HG03097 (cell line): ENCODE data around the gene APCDD1.
A peak's percentile ranks its signal among the peaks of the same experiment; 100 is the strongest.
"Not testable (repeated sequence)": the region's sequence is repeated elsewhere in the genome, so short reads cannot be mapped to it uniquely, and the experiment has no call there.

Experiments used
- ATAC-seq: cut with Tn5 transposase; IDR thresholded peaks from one replicate; pipeline ENCODE4 v1.9.1; 2021; ENCODE audit not compliant: unreplicated experiment, low FRiP score

APCDD1 gene

DNA sequence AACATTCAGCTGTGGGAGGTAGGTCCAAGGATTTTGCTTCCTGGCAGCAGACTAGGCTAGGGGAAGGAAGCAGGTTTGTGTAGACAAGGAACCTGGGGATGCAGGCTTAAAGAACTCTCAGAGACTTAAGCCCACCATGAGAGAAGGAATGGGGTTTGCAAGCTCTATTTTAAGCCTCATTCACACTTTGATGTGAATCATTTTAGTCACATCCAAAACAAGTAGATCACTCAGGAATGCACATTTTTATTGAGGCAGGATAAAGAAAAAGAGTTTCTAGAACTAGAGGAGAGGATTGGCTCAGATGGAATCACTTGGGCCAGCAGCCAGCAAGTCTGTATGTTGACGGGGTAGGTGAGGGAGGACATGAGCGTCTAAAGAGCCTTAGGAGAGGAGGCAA, 68.1 kb downstream of the APCDD1 start:
- no peak for ATAC-seq

DNA sequence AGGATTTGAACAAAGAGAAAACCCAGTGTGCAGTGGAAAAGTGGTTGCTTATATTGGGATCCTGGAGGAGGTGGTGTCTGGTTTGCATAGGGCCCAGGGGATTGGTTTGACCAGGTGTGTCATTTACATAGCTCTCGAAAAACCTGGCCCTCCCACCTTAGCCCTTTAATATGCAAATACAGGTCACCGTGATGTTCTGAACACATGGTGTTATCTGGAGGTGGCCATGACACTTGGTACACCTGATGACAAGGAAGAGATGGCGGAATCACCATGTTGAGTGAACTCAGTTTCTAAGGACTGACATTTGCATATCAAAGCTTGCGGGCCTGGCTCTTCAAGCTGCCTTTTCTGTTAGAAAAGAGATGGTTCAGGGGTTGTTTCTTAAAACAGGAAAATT, 69.1 kb downstream of the APCDD1 start:
- ATAC-seq, result no peak

DNA sequence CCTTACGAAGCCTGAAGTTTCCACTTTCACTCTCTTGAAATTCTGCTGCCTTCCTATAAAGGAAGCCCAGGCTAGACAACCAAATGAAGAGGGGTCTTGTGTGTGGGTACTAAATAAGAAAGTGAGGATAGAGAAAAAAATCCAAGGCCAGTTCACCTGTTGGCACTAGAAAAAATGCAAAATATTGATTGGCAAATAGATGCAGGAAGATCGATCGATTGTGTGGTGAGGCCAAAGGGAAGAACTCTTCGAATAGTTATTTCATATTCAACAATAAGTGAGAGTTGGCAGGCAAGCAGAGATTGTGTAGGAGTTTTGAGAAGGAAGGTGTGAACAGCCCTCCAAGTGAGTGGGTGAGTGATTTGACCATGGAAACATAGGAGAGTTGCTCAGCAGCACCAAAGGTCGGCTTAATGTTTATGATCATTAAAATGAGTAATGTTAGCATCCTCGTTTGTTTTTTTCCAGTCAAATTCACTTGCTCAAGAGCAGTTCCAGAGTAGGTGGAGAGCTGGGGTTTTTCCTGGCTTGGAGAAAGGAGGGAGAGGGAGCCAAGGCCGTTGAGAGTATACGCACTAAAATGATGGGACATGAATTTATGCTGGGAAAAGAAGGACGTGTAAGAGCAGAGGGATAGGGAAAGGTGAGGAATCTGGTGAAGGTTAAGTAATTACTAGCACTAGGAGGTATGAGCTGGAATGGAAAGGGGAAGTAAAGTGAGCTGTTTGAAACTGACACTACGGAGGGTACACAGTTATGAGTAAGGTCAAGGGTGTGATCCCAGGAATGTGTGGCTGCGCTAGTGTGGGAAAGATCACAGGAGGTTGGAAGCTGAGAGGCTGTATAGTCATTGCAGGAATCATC, 70.3 kb downstream of the APCDD1 start:
- ATAC-seq, result no peak

DNA sequence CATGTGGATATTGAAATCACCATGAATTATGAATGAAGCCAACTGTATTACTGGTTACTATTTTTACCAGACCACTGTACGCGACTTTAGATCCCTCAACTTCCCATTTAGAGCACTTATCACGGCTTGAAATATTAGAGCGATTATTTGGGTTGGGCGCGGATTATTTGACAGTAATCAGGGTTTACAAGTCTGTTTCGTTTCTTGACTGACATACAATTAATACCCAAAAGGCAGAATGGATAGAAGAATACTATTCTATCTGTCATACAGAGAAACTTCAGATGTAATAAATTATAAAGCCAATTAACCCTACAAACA, 70.9 kb downstream of the APCDD1 start:
- no peak for ATAC-seq

DNA sequence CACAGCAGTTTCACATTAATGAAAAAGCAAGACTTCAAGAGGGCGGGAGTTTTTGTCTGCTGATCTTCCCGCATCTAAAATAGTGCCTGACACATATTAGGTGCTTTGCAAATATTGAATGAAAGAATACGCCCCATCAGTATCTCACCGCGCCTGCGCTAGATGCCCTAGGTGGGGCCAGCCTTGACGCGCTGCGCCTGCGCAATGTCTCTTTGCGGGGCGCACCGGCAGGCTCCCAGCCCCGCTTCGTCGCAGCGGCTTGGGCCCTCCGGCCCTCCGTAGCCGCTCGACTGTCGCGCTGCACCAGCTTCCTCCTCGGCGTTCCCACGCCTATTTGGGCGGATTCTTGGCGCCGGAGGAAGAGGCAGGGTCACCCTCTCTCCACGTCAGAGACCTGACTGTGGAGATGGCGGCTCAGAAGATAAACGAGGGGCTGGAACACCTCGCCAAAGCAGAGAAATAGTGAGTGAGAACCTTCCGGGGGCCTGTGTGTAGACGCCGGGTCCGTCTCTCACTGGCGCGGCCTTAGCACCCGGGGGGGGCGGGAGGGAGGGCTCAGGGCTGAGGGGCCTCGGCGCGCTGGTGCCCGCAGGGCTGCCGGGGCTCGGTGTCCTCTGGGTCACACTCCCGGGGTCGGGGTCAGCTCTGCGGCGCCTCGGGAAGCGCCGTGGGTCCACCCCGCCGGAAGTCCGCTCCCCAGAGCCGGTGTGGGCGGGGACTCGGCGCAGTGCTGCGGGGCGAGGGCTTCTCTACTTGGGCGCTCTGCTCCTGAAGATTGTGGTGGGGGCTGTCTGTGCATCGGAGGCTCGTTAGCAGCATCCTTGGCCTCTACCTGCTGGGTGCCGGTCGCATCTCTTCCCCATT, 71.5 kb downstream of the APCDD1 start, which contains the start of gene NAPG:
NAPG (plus strand) TSS at position 331 of the 864 bp plus-strand sequence; CDS start at position 407, 76 bp downstream.
- ATAC-seq, result peak; percentile 78

DNA sequence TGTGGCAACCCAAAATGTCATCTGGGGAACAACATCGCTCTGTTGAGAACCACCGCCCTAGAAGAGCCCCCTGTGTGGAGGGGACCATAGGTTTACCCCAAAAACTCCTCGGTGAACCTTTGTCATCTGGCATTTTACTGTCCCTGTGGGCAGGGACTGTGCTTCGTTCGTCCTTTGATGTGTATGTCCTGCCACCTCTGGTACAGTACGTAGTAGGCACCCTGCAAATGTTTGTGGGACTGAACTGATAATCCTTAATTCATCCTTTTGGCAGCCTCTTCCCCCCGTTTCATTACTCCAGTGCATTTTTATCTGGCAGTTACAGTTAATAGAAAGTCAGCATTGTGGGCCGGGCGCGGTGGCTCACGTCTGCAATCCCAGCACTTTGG, 72.1 kb downstream of the APCDD1 start:
- ATAC-seq, result no peak

DNA sequence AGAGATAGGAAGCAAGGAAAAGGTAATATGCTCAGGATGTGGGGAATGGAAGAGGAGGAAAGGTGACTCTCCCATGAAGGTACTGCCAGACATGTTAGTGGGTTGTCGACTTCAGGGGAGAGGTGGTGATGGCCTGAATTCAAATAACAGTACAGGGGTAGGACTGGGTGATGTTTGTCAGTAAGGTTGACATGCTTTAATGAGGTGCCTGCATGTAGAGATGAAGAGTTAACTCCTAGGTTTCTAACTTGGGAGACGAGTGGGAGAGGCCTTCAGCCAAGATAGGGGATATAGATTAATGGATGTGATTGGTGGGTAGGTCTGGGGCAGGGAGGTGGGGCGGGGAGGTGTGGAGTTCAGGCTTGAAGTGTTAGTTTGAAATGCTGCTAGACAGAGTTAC, 74.0 kb downstream of the APCDD1 start:
- ATAC-seq, result no peak

DNA sequence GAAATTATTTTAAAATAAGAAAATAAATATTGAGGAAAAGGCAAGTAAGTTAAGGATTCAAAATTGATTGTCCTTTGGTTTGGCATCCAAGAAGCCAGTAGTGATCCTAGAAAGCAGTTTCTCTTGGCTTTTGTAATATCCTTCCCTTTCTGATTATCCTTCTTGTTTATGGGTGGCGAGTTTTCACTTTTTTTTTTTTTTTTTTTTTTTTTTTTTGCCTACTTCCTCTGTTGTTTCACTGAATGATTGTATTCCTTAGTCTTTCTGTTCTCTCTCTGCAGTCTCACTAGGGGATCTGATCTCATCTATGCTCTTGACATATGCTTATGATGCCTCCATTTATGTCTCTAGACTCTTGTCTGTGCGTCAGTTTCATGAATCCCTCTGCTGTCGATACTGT, 75.6 kb downstream of the APCDD1 start:
- ATAC-seq, result no peak

DNA sequence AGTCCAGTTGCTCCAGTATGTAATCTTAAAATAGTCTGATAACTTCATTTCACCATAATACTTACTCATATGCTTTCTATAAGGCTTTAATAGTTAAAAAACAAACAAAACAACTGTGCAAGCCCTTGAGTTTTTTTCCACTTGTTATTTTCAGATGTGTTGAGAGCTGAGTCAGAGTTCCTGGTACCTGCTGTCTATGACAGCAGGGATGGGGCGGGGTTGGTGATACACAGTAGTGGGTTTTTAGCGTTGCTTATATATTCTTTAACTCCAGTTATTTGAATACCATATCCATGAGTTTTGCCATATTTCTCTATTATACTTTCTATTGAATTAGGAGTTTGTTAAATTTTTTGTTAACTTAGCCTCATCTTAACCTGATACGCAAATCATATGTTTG, 76.4 kb downstream of the APCDD1 start:
- ATAC-seq, result no peak

DNA sequence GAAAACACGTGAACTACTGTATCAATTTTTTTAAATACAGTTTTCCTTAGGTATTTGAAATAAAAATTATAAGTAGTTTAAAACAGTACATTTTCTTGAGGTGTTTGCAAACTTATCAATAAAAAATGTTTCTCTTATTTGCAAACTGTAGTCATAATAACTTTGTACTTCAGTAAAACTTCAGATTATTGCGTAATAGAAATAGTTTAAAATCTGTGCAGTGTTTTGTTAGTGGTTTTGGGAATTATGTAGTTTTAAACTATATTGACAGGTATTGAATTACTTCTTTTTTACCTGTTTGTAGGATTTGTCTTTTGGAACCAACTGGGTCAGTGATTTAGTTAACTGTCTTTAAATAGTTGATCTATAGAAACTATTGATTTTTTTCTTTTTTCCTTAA, 78.7 kb downstream of the APCDD1 start:
- ATAC-seq, result no peak

DNA sequence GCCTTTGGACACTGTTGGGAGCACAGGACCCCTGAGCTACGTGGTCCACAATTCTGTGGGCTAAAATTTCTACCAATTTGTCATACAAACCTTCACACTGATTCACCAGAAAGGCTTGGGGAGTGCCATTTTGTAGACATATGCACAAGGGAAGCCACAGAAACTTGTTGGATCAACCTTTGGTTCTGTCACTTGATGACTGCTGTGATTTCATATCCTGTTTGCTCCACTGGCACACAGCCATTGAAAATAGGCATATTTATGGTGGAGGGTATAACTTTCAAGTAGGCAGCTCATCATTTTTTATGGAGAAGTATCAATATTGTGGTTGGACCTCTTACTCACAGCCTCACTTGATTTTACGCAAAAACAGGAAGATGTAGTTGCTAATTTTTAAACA, 81.8 kb downstream of the APCDD1 start:
- no peak for ATAC-seq

DNA sequence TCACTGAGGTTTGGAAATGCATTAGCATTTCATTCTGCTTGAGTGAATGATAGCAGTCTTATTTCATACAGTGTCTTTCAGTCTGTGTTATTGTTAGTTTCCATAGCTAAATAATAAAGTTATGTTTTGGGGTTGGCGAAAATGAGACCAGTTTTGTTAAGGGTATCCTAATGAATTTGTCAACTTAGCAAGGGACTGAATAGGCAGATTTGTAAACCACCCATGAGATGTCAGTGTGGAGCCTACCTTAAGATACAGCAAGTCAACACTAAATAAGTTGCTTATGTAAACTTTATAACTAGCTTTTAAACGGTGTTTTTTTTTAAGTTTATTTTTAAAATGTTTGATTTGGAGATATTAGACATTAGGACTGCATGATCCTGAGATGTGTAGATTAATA, 83.3 kb downstream of the APCDD1 start:
- no peak for ATAC-seq

DNA sequence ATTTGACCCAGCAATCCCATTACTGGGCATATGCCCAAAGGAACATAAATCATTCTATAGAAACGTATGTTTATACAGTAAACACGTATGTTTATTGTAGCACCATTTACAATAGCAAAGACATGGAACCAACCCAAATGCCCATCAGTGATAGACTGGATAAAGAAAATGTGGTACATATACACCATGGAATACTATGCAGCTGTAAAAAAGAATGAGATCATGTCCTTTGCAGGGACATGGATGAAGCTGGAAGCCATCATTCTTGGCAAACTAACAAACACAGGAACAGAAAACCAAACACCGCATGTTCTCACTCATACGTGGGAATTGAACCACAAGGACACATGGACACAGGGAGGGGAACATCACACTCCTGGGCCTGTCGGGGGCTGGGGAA, 84.7 kb downstream of the APCDD1 start:
- ATAC-seq, result not testable (repeated sequence)
